ENCODE results near the gene DPM3.
"Not testable (repeated sequence)": the region's sequence is repeated elsewhere in the genome, so short reads cannot be mapped to it uniquely, and the experiment has no call there.

DPM3 gene

DNA sequence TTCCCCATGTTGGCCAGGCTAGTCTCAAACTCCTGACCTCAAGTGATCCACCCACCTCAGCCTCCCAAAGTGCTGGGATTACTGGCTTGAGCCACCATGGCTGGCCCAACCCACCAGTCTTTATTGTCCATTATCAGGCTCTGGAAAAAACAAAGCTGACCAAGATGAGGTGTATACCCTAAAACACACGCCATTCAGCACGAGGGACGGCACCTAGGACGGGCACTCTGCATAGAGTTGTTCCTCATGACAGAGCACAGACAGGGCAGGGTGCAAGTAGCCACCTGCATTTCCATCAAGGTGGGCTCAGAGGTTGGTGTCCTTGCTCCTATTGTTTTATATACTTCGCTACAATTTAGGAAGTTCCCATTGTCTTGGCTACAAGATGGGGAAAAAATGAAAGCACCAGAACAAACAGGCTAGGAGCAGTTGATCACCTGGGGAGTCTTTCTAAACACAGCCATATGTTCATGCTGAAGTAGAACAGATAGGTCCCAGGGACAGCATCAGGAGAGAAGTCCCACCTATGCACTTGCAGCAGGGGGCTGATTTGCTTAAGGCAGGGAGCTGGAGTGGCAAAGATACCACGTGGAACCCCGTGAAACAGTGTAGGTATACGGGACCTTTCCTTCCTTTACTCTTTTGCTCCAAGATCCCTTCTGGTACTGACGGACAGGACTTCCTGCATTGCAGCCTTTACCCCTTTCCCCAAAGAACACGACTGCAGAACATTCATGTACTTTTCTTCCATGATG, 28.3 kb upstream of the DPM3 start:
- no peak overlapping the region for H3K4me3 ChIP-seq (ENCODE audit: low read depth, low read length)
- no peak for TF ChIP-seq POLR2A (IDR thresholded peaks at IDR 0.05; ENCODE audit: extremely low read depth, insufficient read length)
- TF ChIP-seq, protein P1, sequence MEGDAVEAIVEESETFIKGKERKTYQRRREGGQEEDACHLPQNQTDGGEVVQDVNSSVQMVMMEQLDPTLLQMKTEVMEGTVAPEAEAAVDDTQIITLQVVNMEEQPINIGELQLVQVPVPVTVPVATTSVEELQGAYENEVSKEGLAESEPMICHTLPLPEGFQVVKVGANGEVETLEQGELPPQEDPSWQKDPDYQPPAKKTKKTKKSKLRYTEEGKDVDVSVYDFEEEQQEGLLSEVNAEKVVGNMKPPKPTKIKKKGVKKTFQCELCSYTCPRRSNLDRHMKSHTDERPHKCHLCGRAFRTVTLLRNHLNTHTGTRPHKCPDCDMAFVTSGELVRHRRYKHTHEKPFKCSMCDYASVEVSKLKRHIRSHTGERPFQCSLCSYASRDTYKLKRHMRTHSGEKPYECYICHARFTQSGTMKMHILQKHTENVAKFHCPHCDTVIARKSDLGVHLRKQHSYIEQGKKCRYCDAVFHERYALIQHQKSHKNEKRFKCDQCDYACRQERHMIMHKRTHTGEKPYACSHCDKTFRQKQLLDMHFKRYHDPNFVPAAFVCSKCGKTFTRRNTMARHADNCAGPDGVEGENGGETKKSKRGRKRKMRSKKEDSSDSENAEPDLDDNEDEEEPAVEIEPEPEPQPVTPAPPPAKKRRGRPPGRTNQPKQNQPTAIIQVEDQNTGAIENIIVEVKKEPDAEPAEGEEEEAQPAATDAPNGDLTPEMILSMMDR (IDR thresholded peaks at IDR 0.05; ENCODE audit: low read depth, low read length), result no peak
- no peak for TF ChIP-seq MYC (IDR thresholded peaks at IDR 0.05; ENCODE audit: low read depth, low read length)
- TF ChIP-seq MAX (IDR thresholded peaks at IDR 0.05; ENCODE audit: low read depth, low read length), result no peak
- DNase-seq (ENCODE audit: low read depth), result no peak

GRCh38 chr1:155168105-155168445, 27.7 kb upstream of the DPM3 start:
- not testable (repeated sequence) for DNase-seq (ENCODE audit: low read depth); H3K4me3 ChIP-seq (ENCODE audit: low read depth, low read length)

DNA sequence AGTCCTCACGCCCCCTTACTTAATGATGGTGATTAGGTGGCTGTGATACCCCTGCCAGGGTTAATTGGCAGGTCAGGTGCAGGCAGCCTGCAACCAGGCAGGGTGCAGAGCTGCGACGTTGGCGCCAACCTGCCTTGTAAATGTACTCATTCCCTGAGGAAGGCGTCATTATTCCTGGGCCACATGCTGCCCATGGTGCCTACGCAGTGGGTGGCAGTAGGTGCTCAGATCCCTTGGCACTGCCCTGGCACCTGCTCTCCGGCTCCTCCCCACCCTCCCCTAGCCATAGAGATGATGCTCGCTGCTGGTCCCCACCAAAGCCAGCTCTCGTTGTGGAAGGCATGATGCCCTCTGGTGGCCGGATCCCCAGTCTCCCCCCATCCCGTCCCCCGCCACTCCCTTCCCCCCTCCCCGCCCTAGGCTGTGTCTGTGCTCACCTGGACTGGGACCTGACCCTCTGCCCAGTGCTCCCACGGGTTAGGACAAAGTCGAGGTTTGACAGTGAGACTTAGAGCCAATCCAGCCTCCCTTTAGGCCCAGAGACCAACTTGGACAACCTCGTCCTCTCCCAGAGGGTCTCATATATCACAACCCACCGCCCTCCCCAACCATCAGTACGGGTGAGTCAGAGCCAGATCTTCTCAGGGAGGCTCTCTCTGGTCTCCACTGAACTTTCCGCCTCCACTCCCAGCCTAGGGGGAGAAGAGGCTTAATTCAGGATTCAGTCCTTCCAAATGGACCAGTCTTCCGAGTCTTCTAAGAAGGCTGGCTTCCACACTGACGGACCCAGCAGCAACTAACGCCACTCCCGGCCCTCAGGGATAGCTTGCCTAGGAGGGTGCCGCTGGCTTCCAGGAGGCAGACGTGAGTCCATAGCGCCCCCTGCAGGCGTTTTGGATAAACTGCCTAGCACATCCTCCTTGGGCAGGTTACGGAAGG, 27.1 kb upstream of the DPM3 start:
- TF ChIP-seq, protein P1 (IDR thresholded peaks at IDR 0.05; ENCODE audit: low read depth, low read length), result peak; percentile 80
- TF ChIP-seq POLR2A (IDR thresholded peaks at IDR 0.05; ENCODE audit: extremely low read depth, insufficient read length) (no peak), MYC (IDR thresholded peaks at IDR 0.05; ENCODE audit: low read depth, low read length) (peak; percentile 30; the same call in 1 of the 2 replicates), MAX (IDR thresholded peaks at IDR 0.05; ENCODE audit: low read depth, low read length) (peak; percentile 54)
- H3K4me3 ChIP-seq (ENCODE audit: low read depth, low read length), result no peak overlapping the region
- peak; percentile 91 for DNase-seq (ENCODE audit: low read depth)

DNA sequence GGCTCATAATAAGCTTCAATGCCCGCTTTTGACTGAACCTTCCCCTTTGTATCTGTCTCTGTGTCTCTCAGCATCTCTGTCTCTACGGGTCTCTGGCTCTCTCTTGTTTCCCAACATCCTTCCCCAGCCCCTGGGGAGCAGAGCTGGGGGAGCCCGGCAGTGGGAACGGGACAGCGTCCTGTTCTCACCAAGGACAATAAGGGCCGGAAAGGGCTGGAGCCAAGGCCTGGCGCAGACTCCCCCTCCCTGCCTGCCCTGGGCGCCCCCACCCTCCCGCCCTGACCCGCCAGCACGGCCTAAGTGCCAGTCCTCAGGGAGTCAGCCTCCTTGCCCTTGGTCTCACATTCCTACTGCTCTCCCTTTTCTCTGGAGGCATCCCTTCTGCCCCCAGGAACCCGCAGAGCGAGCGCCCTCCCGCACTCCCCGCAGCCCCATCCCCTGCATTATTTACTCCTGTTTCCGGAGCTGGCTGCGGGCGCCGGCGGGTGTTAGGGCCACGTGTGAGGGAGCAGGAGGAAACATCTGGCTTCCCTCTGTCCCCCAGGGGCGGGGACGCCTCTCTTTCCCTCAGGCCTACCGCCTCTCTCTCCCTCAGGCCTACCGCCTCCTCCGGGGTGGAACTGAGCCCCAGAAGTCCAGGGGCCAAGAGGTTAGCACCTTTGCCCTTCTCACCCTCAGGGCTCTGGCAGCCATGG, 26.3 kb upstream of the DPM3 start:
- TF ChIP-seq, protein P1 (IDR thresholded peaks at IDR 0.05; ENCODE audit: low read depth, low read length), result no peak
- peak; percentile 60 for TF ChIP-seq MAX (IDR thresholded peaks at IDR 0.05; ENCODE audit: low read depth, low read length)
- DNase-seq (ENCODE audit: low read depth), result peak; percentile 78
- no peak overlapping the region for H3K4me3 ChIP-seq (ENCODE audit: low read depth, low read length)

- no peak for DNase-seq (ENCODE audit: low read depth)
- H3K4me3 ChIP-seq (ENCODE audit: low read depth, low read length), result no peak overlapping the region
- TF ChIP-seq MYC (IDR thresholded peaks at IDR 0.05; ENCODE audit: low read depth, low read length) (no peak), POLR2A (IDR thresholded peaks at IDR 0.05; ENCODE audit: extremely low read depth, insufficient read length) (no peak), MAX (IDR thresholded peaks at IDR 0.05; ENCODE audit: low read depth, low read length) (no peak)
- TF ChIP-seq, protein P1 (IDR thresholded peaks at IDR 0.05; ENCODE audit: low read depth, low read length), result no peak
Measured at GRCh38 chr1:155166051-155166470, 25.7 kb upstream of the DPM3 start.

DNA sequence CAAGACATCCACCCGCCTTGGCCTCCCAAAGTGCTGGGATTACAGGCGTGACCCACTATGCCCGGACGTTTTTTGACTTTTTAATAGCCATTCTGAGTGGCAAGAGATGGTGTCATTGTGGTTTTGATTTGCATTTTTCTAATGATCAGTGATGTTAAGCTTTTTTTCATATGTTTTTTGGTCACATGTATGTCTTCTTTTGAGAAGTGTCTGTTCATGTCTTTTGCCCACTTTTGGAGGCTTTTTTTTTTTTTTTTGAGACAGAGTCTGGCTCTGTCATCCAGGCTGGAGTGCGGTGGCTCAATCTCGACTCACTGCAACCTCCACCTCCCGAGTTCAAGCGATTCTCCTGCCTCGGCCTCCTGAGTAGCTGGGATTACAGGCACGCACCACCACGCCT, 24.3 kb upstream of the DPM3 start:
- H3K4me3 ChIP-seq (ENCODE audit: low read depth, low read length); DNase-seq (ENCODE audit: low read depth): not testable (repeated sequence)

DNA sequence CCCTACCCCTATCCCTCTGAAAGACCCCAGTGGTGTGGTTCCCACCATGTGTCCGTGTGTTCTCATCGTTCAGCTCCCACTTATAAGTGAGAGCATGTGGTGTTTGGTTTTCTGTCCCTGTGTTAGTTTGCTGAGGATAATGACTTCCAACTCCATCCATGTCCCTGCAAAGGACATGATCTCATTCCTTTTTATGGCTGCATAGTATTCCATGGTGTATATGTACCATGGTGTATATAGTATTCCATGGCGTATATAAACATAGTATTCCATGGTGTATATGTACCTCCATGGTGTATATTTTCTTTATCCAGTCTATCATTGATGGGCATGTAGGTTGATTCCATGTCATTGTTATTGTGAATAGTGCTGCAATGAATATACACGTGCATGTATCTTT, 23.5 kb upstream of the DPM3 start:
- H3K4me3 ChIP-seq (ENCODE audit: low read depth, low read length), result not testable (repeated sequence)

GRCh38 chr1:155162631-155163030, 22.3 kb upstream of the DPM3 start:
- DNase-seq (ENCODE audit: low read depth); H3K4me3 ChIP-seq (ENCODE audit: low read depth, low read length): not testable (repeated sequence)

More for the DNA sequence above, 23.5 kb upstream of the DPM3 start:
- DNase-seq (ENCODE audit: low read depth), result not testable (repeated sequence)
